ENCODE data around the gene ARSA. TPM values are rescaled to one million over a fixed set of nuclear protein-coding genes. Genes with fewer than 3 reads are reported as not detected.
A peak's percentile ranks its signal among the peaks of the same experiment; 100 is the strongest.

ARSA gene
- total and polyA plus RNA-seq, 2 donors (not counting 3 experiments of a cell fraction or from before 2014, with no cell fraction given), result 22.3 to 33.6 TPM

DNA sequence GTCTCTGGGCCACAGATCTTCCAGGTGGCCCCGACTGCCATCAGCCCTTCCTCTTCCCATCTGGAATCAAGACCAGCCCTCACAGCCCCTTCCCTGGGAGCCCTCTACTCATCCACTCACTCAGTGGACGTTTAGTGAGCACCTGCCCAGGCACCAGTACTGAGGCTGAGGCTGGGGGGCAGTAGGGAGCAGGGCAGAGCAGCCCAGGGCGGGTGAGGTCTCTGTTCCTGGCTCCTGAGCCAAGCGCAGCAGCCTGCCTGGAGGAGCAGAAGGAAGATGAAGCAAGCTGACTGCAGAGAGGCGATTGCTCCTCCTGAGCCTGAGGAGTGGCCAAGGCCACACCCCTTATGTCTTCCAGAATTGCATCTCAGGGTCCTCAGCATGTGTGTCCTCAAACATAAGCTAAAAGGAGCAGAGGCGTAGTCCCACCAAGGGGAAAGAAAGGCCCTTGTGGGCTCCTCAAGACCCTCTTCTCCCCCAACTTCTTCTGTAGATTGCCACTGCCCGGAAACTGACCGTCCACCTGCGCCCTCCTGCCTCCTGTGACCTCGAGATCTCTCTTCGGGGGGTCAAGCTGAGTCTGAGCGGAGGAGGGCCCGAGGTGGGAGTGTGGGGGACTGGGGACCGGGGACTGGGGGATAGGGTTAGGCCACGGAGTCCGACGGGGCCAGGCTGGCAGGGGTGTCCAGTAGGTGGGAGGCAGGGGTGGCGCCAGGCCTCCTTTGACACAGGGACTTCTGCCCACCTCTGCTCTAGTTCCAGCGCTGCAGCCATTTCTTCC, 21.6 kb downstream of the ARSA start:
- no peaks in the 10 kb centered on the region for H3K4me1 ChIP-seq (ENCODE audit: control insufficient read depth, extremely low read depth, insufficient read depth, low read length)
- H3K27ac ChIP-seq (ENCODE audit: insufficient read depth, low read depth, low read length), result no peak overlapping the region
- DNase-seq (ENCODE audit: low read depth, low spot score) (no peak), FAIRE-seq (no peak)
- dilution Hi-C loops (cut with MboI; ENCODE audit: extremely low pct_ligation_motif_present, low sequenced_read_pairs) (no loop called here), intact Hi-C loops (cut with micrococcal nuclease) (no loop called here)
- TF ChIP-seq JUN (IDR thresholded peaks at IDR 0.05; ENCODE audit: borderline replicate concordance, insufficient read depth, insufficient read length, low read depth) (no peak), MYC (IDR thresholded peaks at IDR 0.05; ENCODE audit: low read depth, low read length) (no peak), CTCF (IDR thresholded peaks at IDR 0.05; ENCODE audit: extremely low read depth in 1 of 2, insufficient read depth in 1 of 2, low read depth in 1 of 2, low read length in 2 of 2) (peak in 1 of 2 donors; percentile 20)
- CTCF ChIA-PET, result interaction anchor here (1.4 to 3.0 kb wide), 2 partner anchors 14 to 30 kb away, joined by 5 to 18 read pairs; no protein-coding TSS in a partner anchor
- no peaks in the 10 kb centered on the region for H3K9me1 ChIP-seq (replicated peaks; ENCODE audit: control insufficient read depth, extremely low read depth, insufficient read depth, low read length)
- H3K79me2 ChIP-seq (ENCODE audit: control insufficient read depth, insufficient read depth, low read length), result no peaks in the 10 kb centered on the region
- POLR2A ChIA-PET, result no interaction called here
- no peak overlapping the region for H2AFZ ChIP-seq (ENCODE audit: low read depth, low read length)
- no peak overlapping the region for H3K9ac ChIP-seq (replicated peaks; ENCODE audit: extremely low read depth, insufficient read depth, low read length)
- H4K20me1 ChIP-seq (replicated peaks; ENCODE audit: control insufficient read depth, extremely low read depth, insufficient read depth, low read length), result no peaks in the 10 kb centered on the region
- H3K4me2 ChIP-seq (ENCODE audit: insufficient read depth, low read length), result no peak overlapping the region
- no TSS peak for BruUV-seq (replicated peaks)
- H3K4me3 ChIP-seq (replicated peaks in 1 of 3; ENCODE audit: insufficient read depth in 1 of 3, low read depth in 1 of 3, low read length in 3 of 3), result no peak overlapping the region
- H3K27me3 ChIP-seq (ENCODE audit: control insufficient read depth in 2 of 2, insufficient read depth in 2 of 2, low read length in 2 of 2), result peaks cover 28 to 32% of the 10 kb centered on the region in 2 experiments
- H3K36me3 ChIP-seq (ENCODE audit: control insufficient read depth in 2 of 2, extremely low read depth in 1 of 2, insufficient read depth in 2 of 2, low read length in 2 of 2), result no peaks in the 10 kb centered on the region
- H3K9me3 ChIP-seq (replicated peaks; ENCODE audit: control insufficient read depth, insufficient read depth, low read length), result no peaks in the 10 kb centered on the region

GRCh38 chr22:50605613-50606074, 22.3 kb downstream of the ARSA start:
- Histone ChIP-seq H3K36me3 (ENCODE audit: control insufficient read depth in 2 of 2, extremely low read depth in 1 of 2, insufficient read depth in 2 of 2, low read length in 2 of 2) (no peaks in the 10 kb centered on the region), H3K9me1 (replicated peaks; ENCODE audit: control insufficient read depth, extremely low read depth, insufficient read depth, low read length) (no peaks in the 10 kb centered on the region), H3K4me1 (ENCODE audit: control insufficient read depth, extremely low read depth, insufficient read depth, low read length) (no peaks in the 10 kb centered on the region), H3K9ac (replicated peaks; ENCODE audit: extremely low read depth, insufficient read depth, low read length) (no peak overlapping the region), H2AFZ (ENCODE audit: low read depth, low read length) (no peak overlapping the region), H3K27me3 (ENCODE audit: control insufficient read depth in 2 of 2, insufficient read depth in 2 of 2, low read length in 2 of 2) (peaks cover 31 to 34% of the 10 kb centered on the region in 2 experiments), H3K9me3 (replicated peaks; ENCODE audit: control insufficient read depth, insufficient read depth, low read length) (no peaks in the 10 kb centered on the region), H3K4me3 (replicated peaks in 1 of 3; ENCODE audit: insufficient read depth in 1 of 3, low read depth in 1 of 3, low read length in 3 of 3) (no peak overlapping the region), H4K20me1 (replicated peaks; ENCODE audit: control insufficient read depth, extremely low read depth, insufficient read depth, low read length) (no peaks in the 10 kb centered on the region), H3K79me2 (ENCODE audit: control insufficient read depth, insufficient read depth, low read length) (no peaks in the 10 kb centered on the region), H3K4me2 (ENCODE audit: insufficient read depth, low read length) (no peak overlapping the region), H3K27ac (ENCODE audit: insufficient read depth, low read depth, low read length) (no peak overlapping the region)
- dilution Hi-C loops (cut with MboI; ENCODE audit: extremely low pct_ligation_motif_present, low sequenced_read_pairs), result no loop called here
- TF ChIP-seq GATA2 (IDR thresholded peaks at IDR 0.05; ENCODE audit: insufficient read depth, insufficient read length, low read depth, low read length), result no peak
- TF ChIP-seq FOS (IDR thresholded peaks at IDR 0.05; ENCODE audit: borderline replicate concordance, insufficient read depth, low read length), result no peak
- no peak for TF ChIP-seq POLR2AphosphoS5 (IDR thresholded peaks at IDR 0.05; ENCODE audit: insufficient read depth, low read depth, low read length)
- no peak for TF ChIP-seq POLR2A (IDR thresholded peaks at IDR 0.05; ENCODE audit: low read depth, low read length)
- no peak for TF ChIP-seq EZH2 (IDR thresholded peaks at IDR 0.05; ENCODE audit: borderline replicate concordance, low read depth, low read length, severe bottlenecking)
- no peak for TF ChIP-seq MYC (IDR thresholded peaks at IDR 0.05; ENCODE audit: low read depth, low read length)
- no peak for TF ChIP-seq JUN (IDR thresholded peaks at IDR 0.05; ENCODE audit: borderline replicate concordance, insufficient read depth, insufficient read length, low read depth)
- TF ChIP-seq CTCF (IDR thresholded peaks at IDR 0.05; ENCODE audit: extremely low read depth in 1 of 2, insufficient read depth in 1 of 2, low read depth in 1 of 2, low read length in 2 of 2), result no peak
- no peak for TF ChIP-seq MAX (IDR thresholded peaks at IDR 0.05; ENCODE audit: insufficient read depth, insufficient read length)
- intact Hi-C loops (cut with micrococcal nuclease), result no loop called here
- ChIA-PET POLR2A (no interaction called here), CTCF (interaction anchor here (1.4 kb wide), 1 partner anchor 30 kb away, joined by 5 read pairs; no protein-coding TSS in a partner anchor)
- BruUV-seq (replicated peaks), result no TSS peak
- DNase-seq (ENCODE audit: low read depth, low spot score) (no peak), FAIRE-seq (no peak)
